ENCODE results near the gene RANBP3L.
"Not testable (repeated sequence)": the region's sequence is repeated elsewhere in the genome, so short reads cannot be mapped to it uniquely, and the experiment has no call there.

Gene RANBP3L

GRCh38 chr5:36283775-36284174, 17.9 kb downstream of the RANBP3L start:
- not testable (repeated sequence) for DNase-seq

GRCh38 chr5:36281626-36282025, 20.1 kb downstream of the RANBP3L start:
- DNase-seq: no peak

DNA sequence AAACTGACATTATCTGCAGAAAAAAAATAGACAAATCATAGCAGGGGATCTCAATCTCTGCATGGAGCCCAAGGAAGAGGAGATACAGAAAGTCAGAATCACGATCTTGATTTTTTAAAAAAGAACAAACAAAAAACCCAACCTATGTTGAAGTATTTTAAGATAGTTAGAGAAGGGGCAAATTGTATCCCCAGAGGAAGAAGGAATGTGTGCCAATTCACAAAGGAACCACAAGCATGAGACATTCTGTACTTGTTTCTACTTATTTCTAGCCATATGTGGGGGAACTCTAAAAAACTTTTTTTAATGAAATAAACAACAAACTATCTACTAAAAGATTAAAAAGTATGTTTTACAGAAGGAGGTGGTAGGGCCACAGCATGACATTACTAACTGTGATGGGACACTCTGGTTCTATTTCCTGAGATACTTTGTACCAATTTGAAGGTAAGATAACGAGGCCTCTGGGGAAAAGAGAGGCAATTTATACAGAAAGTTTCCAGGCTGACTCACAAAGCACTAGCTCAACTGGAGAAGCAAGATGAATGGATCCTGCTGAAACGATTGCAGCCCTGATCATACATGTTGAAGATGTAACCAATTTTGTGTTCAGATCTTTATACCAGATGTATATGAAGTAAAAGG, 22.5 kb downstream of the RANBP3L start:
- DNase-seq: peak in 1 of 2 experiments; percentile 11

- no peak for DNase-seq
Observed at GRCh38 chr5:36277521-36278176, 24.1 kb downstream of the RANBP3L start.

DNA sequence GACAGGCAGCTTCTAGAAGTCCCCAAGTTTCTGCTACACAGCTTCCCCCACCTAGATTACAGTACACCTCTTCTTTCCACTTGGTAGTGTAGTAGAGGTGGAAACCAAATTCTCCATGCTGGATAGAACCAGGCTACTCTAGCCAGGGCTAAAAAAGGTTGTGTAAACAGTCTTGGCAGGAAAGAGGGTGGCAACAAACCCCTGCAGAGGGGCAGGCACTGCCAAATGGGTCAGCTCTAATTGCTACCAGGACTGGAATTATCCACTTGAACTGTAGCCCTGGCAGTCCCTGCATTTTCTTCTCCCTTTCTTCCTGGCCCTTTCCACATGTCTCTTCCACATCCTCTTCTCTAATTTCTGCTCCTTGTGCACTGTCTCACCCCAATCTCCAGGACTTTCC, 24.8 kb downstream of the RANBP3L start:
- DNase-seq: no peak

DNA sequence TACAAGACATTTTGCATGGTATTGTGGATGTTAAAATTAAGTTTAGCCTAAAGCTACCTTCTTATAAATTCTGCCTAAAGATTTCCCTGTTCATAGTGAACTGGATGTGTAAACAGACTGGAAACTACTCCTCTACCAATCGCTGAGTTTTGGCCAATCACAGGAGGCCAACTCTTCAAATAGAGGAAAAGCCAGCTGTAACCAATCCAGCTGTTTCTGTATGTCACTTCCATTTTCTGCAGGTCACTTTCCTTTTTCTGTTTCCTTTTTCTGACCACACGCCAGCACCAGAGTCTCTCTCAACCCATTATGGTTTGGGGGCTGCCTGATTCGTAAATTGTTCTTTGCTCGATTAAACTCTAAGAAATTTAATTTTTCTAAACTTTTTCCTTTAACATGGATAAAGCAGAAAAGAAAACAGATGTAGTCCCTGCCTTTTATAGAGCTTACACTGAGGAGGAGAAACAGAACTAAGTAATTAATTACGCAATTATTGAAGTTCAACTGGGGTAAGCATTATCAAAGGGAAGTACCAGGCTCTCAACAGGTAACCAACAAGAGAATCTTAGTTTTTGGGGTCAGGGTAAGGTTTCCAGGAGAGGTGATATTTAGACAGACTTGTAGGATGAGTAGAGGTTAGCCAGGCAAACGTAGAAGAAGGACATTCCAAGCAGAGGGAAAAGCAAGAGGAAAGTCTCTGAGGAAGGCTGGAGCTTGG, 27.7 kb downstream of the RANBP3L start:
- DNase-seq: no peak

DNA sequence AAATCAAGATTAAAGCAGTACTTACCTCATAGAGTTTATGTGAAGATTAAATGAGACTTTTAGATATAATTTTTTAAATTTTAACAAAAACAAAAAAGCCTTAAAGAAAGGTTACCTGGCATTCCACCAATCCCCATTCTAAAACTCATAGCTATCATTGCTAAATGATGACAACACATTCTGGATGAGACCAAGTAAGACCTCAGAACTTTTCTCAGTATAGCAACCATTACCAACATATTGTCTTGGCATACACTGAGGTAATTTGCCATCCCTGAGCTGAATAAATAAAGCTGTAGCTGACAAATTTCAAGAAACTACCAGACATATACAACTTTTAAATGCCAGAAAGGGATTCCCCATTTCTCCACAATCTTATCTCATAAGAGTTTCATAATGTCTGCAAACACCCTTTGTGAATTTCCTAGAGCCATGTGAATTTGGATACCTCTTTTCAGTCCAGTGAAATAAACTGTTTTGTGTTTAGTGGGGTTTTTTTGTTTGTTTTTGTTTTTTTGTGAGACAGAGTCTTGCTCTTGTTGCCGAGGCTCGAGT, 29.5 kb downstream of the RANBP3L start:
- no peak for DNase-seq

DNA sequence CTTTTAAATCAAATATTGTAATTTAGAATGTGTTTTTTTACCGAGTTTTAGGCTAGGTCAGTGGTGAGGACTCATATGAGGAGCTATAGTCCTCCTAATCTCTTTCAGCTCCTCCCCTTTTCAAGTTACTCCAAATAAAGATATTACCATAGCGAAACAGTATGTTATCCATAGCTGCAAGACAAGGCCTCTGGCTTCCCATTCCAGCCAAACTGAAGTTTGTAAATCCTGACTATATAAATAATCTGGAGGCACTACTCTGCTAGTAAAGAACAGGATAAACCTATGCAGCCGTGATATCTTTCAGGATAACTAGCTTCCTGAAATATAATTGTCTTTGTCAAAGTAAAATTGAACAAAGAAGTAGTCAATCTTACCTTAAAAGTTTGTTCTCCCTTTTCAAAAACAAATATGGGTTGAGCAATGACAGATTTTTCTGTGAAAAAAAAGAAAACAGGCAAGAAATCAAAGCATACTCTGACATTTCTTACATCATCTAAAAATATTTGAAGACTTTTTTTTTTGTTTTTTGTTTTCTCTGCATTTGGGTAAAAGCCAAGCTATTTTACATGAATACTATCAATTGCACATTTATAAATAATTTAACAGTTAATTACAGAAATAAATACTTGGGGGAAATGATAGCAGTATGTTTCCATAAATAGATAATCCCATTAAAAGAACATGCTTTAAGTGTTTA, 30.7 kb downstream of the RANBP3L start:
- DNase-seq: no peak

DNA sequence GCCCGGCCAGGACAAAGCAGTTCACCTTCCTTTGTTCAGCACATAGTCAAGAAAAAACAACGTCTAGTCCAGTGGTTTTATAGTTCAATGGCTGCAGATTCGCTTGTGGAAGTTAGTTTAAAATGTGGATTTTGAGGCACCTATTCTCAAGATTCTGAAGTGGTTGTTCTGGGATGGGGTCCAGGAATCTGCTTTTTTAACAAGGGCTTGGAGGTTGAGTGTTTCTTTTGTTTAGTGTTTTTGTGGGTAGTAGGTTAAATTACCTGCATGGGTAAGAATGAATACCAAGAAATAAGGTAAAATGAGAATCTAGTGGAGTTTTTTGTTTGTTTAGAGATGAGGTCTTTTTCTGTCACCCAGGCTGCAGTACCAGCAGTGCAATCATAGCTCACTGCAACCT, 31.5 kb downstream of the RANBP3L start:
- no peak for DNase-seq

DNA sequence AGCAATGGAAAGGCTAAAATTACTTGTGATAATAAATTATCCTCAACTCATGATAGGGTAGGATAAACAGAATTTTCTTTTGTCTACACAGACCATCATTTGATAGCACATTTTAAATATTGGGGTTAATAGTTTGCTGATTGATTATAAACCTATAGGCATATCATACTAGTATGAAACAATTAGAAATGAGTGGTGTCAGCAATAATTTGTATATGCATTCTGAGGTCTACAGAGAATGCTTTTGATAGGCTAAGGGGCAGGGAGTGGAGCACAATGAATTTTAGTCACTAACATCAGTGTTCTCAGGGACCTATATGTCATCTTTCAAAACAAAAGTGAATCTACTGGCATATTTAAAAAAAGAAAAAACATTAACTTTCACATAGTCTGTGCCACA, 32.2 kb downstream of the RANBP3L start:
- DNase-seq: no peak

GRCh38 chr5:36267905-36268304, 33.8 kb downstream of the RANBP3L start:
- no peak for DNase-seq

GRCh38 chr5:36264202-36264760, 37.4 kb downstream of the RANBP3L start:
- DNase-seq: no peak

DNA sequence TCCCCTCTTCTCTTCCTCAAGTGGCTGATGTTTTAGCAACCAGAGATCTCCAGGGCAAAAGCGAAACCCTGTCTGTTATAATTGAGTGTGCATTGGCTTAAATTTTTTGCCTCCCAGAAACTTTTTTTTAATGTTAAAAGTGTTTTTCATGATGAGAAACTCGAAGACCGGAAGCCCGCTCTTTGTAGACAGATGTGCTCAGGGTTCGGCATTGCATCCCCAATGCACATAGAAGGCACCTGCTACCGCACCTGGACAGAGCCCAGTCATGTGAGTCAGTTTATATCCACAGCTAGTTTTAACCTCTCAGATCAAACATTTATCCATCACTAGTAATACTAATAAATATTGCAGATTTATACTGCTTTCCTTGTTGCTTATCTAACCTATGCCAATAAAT, 40.5 kb downstream of the RANBP3L start:
- DNase-seq: no peak

DNA sequence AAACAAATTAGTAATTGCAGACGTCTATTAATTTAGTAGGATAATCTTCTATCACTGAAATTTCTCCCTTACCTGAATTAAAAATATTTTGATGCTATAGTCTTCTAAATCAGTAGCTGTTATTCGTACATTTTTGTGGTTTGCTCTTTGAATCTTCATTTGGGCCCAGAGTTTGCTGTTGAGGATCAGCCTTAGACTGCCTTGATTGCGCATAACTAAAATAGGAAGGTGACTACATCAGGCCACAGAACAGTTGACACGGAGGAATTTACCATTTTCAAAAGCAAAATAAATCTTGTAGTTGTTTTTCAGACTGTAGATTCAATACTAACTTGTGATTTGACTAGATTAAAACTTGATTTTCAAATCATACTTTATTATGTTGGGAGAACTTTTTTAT, 48.1 kb downstream of the RANBP3L start:
- DNase-seq: no peak

DNA sequence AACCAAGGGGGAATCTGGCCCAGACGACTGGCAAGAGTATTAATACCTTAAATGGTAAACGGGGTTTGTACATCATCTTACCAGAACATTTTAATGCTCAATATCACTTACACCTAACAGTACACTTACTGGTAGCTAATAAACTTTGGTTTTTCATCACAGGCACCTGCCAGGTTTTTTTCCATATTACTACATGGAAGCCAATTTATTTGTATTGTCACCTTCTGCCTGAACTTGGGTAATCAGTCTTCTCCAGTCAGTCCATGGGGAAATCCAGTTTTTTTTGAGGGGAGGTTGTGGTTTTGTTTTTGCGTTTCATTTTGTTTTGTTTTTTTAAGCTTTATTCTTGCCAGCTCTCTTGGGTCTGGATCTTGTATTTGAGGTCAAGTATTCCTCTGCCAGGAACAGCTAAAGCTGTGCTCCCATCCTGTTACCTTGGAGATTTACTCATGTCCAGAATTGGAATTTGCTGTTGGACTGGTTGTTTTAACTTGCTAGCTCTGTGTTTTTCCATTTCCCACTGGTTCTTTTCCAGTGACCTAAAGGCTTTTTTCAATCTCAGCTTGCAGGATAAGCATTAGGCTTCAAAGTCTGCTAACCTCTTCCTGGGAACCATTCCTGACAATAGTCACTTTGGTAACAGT, 48.9 kb downstream of the RANBP3L start:
- DNase-seq: no peak

DNA sequence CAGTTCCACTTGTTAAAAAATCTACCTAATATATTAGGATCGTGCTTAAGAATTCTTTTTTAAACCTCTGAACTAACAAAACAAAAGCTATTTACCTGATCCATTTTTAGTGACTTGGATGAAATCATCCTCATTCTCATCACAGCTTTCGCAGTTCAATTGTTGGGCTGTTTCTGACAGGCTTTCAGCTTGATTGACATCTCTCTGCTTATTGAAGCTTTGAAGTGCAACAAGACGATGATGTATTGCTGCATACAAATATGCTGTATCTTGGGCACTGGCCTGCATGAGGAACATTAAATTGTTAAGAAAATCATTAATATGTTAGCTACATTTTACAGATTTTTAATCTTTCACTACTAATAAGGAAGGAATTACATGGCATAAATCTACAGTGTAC, 50.5 kb downstream of the RANBP3L start:
- DNase-seq: no peak

DNA sequence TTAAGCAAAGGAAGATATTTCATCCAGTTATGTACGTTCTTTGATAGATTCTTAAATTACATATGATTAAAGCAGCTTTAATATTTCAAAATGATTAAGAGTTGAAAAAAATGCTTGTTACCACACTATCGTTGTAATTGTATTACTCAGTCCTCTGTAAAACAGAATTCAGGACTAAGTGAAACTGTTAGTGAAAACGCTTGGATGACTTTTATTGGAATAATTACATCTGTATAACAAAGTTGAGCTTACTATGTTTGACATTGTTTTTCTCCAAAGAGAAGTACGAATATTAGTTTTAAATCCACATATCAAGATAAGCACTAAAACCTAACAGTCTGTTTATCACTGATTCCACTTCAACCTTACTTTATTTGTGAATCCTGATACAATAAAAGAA, 51.3 kb downstream of the RANBP3L start:
- DNase-seq: no peak

DNA sequence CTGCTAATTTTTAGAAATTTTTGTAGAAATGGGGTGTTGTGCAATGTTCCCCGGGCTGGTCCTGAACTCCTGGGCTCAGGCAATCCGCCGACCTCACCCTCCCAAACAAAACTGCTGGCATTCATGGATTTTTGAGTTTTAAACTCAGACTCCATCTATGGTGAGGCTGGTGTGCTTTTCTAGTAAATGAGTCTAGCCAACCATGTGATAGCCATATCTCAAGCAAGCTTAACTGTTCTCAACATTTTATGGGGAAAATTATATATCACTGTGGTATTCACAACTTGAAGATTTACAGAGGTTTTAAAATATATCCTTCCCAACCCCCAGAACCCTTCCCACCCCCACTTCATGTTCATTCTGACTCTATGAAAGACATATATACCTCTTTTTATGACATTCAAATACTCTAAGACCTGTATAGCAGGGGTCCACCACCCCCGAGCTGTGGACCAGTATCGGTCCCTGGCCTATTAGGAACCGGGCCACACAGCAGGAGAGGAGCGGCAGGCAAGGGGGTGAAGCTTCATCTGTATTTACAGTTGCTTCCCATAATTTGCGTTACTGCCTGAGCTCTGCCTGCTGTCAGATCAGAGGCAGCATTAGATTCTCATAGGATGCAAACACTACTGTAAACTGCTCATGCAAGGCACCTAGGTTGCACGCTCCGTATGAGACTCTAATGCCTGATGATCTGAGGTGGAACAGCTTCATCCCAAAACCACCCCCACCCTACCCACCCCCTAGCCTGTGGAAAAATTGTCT, 55.5 kb downstream of the RANBP3L start:
- no peak for DNase-seq

DNA sequence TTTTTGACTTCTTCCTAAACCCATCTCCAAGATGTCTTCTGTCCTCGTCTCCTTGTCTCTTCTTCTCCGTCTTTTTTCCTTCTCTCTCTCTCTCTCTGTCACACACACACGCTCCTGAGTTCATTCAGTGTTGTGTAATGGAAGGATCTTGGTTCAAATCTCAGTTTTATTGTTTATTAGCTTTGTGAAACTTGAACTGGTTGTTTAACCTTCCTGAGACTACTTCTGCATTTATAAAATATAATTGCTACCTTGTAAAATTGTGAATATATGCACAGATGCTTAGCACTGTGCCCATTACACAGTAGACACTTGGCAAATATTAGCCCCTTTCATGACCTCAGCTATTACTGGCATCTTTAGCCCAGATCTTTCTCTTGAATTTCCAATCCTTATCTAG, 57.6 kb downstream of the RANBP3L start:
- no peak for DNase-seq

DNA sequence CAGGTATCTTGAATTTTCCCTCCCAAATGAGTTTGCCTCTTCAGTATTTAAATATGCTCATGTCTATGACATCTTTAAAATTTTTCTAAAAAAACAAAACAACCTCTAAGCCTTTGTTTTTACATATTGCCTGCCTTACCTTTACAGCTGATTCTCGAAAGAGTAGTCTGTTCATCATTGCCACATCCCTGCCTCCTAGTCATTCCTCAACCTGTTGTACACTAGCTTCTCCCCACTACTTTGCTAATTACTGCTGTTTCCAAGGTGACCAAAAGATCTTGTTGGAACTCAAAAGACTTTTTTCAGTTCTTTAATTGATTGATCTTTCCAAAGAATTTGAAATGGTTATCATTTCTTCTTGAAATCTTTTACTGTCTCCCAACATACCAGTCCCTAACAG, 58.0 kb downstream of the RANBP3L start:
- no peak for DNase-seq

Data from NCI-H526 (cell line).